ENCODE data around the gene RCHY1.
"Not testable (repeated sequence)": the region's sequence is repeated elsewhere in the genome, so short reads cannot be mapped to it uniquely, and the experiment has no call there.

The RCHY1 gene

DNA sequence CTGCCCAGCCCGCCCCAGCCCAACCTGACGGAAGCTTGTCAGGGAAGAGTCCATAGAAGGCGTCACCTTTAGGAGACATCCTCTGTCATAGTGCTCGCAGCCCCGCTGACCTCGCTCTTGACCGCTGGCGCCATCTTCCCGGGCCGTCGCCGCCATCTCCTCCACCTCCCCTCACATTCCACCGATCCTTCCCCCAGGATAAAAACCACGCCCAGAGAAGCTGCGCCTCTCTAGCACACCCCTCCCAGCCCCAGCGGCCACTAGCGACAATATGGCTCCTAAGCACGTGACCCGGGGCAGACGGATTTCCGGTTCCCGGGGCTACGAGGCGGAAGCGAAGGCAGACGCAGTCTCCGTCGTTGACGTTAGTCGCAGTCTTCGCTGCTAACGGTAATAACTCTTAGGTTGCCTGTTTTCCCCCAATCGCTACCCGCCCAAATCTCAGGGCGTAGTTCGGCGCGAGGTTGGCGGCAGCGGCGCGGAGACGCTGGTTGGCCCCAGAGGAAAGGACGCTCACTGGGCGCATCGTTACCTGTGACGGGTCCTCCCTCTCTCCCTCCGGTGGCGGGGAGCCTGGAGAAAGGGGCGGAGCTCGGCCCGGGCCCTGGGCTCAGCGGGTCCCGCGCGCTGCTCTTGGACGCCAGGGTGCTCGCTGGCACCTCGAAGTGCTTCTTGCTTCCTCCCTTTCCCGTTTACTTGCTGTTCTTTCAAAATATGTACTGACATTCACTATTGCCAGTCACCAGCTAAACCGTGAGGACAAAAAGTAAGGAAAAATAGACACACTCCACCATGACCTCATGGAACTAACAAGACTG, at the start of gene RCHY1, which contains the start of gene THAP6:
Gene RCHY1 (minus strand): TSS at position 273 of the 818 bp plus-strand sequence. CDS start 117 bp downstream, at position 156.
Gene THAP6 (plus strand): TSS at position 343 of the 818 bp plus-strand sequence. CDS start 980 bp downstream, outside the sequence.
- peak; percentile 94 for DNase-seq
- TF ChIP-seq GATA1 (IDR thresholded peaks at IDR 0.05; ENCODE audit: low read depth, low read length) (no peak), POLR2A (IDR thresholded peaks at IDR 0.05; ENCODE audit: low read length) (peak; percentile 97)

- no peak for DNase-seq
- TF ChIP-seq POLR2A (IDR thresholded peaks at IDR 0.05; ENCODE audit: low read length) (no peak), GATA1 (IDR thresholded peaks at IDR 0.05; ENCODE audit: low read depth, low read length) (no peak)
These were observed 47.6 kb upstream of the RCHY1 start for GRCh38 chr4:75561789-75562188.

DNA sequence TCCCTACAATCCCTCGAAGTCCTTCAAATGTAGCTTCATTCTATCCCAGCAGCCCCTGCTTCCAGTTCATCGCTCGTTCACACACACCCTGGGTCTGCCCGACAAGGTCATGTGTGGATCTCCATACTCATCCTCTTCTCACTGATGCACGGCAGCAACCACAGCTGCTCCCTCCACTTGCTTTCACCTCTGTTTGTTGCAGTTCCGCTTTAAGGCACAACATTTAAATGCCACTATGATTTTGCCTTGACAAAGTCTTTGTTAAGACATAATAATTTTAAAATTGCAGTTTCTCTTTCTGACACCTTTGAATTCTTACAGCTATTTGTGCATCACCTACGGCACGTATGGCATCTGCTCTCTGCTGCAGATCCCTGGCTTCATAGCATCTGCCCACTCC, 43.5 kb upstream of the RCHY1 start:
- TF ChIP-seq GATA1 (IDR thresholded peaks at IDR 0.05; ENCODE audit: low read depth, low read length), result no peak
- no peak for DNase-seq

- TF ChIP-seq GATA1 (IDR thresholded peaks at IDR 0.05; ENCODE audit: low read depth, low read length), result no peak
- TF ChIP-seq POLR2A (IDR thresholded peaks at IDR 0.05; ENCODE audit: low read length), result no peak
- no peak for DNase-seq
These were observed 41.3 kb upstream of the RCHY1 start, which contains the start of gene ODAPH for GRCh38 chr4:75555294-75556164. Gene ODAPH (plus strand): TSS chr4:75556066. CDS start chr4:75556083, 17 bp downstream.

DNA sequence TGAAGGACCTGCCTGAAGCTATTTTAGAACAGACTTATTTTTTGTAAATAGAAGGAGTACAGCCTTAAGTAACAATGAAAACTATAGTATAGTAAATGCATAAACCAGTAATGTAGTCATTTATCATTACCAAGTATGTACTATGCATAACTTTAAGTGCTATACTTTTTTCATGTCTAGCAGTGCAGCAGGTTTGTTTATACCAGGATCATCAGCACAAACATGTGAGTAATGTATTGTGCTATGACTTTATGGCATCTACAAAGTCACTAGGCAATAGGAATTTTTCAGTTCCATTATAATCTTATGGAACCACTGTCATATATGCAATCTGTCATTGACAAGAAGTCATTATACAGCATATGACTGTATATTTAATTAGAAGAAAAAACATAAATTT, 38.2 kb upstream of the RCHY1 start:
- TF ChIP-seq POLR2A (IDR thresholded peaks at IDR 0.05; ENCODE audit: low read length) (no peak), GATA1 (IDR thresholded peaks at IDR 0.05; ENCODE audit: low read depth, low read length) (no peak)
- no peak for DNase-seq

- TF ChIP-seq GATA1 (IDR thresholded peaks at IDR 0.05; ENCODE audit: low read depth, low read length), result no peak
- no peak for TF ChIP-seq POLR2A (IDR thresholded peaks at IDR 0.05; ENCODE audit: low read length)
These were observed 34.8 kb upstream of the RCHY1 start for GRCh38 chr4:75549019-75549418.

GRCh38 chr4:75547647-75548387, 33.6 kb upstream of the RCHY1 start:
- no peak for TF ChIP-seq GATA1 (IDR thresholded peaks at IDR 0.05; ENCODE audit: low read depth, low read length)
- no peak for TF ChIP-seq POLR2A (IDR thresholded peaks at IDR 0.05; ENCODE audit: low read length)
- DNase-seq, result peak in 1 of 2 experiments; percentile 2

More at GRCh38 chr4:75549019-75549418, 34.8 kb upstream of the RCHY1 start:
- DNase-seq, result no peak

DNA sequence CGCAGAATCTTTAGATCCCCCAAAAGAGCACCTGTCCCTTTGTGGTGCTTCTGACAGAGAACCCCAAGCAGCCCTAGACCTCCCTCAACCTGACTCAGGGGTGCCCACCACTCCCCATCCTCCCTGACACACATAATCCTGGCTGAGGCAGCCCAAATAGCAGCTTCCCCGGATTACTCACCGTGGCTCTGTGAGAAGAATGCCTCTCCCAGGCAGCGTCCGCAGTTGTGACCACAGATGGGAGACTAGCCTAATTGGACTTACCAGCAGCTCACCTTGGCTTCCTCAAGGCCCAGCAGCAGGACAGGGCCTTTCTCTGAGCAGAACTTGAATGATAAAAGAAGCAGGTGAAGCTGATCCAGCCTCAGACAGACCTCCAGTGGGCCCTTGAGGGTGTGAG, 31.3 kb upstream of the RCHY1 start:
- no peak for DNase-seq
- no peak for TF ChIP-seq POLR2A (IDR thresholded peaks at IDR 0.05; ENCODE audit: low read length)
- no peak for TF ChIP-seq GATA1 (IDR thresholded peaks at IDR 0.05; ENCODE audit: low read depth, low read length)

DNA sequence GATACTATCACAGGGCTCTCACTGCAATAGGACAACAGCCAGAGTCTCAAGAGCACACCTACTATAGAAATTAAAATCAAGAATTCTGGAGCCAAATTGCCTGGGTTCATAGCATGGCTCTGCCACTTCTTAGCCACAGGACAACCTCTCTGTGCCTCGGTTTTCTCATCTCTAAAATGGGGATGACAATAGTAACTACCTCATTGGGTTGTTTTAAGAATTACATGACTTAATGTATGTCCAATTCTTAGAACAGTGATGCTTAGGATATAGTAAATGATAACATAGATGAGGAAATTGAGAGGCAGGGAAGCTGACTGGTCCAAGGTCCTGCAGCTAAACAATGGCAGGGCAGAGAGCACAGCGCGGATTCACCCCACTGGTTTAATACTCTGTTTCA, 30.7 kb upstream of the RCHY1 start:
- TF ChIP-seq POLR2A (IDR thresholded peaks at IDR 0.05; ENCODE audit: low read length) (no peak), GATA1 (IDR thresholded peaks at IDR 0.05; ENCODE audit: low read depth, low read length) (no peak)

DNA sequence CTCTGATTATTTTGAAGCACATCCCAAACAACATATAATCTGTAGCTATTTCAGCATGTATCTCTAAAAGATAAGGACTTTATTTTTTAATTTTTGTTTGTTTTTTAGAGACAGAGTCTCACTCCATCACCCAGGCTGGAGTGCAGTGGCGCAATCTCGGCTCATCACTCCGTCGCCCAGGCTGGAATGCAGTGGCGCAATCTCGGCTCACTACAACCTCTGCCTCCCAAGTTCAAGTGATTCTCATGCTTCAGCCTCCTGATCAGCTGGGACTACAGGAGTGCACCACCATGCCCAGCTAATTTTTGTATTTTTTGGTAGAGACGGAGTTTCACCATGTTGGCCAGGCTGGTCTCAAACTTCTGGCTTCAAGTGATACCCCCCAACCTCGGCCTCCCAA, 30.0 kb upstream of the RCHY1 start:
- not testable (repeated sequence) for DNase-seq

More for the DNA sequence above, 30.7 kb upstream of the RCHY1 start:
- no peak for DNase-seq

DNA sequence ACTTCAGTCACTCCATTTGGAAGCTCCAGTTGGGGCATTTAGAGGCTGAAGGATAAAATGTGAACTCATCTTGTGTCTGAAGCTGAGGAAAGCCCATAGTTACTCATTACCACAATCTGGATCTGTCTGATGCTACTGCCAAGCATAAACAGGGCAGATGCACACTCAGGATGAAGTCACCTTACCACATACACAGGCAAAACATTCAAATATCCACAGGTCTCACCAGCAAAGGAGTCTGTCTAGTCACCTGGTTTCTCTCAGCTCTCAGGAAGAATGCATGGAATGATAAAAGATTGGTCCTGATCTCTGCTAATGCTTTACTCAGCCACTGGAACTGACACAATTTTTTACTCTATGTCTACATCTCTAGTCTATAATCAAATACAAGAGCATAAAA, 28.6 kb upstream of the RCHY1 start:
- no peak for DNase-seq
- TF ChIP-seq POLR2A (IDR thresholded peaks at IDR 0.05; ENCODE audit: low read length) (no peak), GATA1 (IDR thresholded peaks at IDR 0.05; ENCODE audit: low read depth, low read length) (no peak)

DNA sequence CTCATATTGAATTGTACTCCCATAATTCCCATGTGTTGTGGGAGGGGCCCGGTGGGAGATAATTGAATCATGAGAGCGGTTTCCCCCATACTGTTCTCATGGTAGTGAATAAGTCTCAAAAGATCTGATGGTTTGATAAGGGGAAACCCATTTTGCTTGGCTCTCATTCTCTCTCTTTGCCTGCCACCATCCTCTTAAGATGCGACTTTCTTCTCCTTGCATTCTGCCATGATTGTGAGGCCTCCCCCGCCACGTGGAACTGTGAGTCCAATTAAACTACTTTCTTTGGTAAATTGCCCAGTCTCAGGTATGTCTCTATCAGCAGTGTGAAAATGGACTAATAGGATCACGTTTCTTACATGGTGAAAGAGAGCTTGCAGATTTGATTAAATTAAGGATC, 23.1 kb upstream of the RCHY1 start:
- DNase-seq, result not testable (repeated sequence)

DNA sequence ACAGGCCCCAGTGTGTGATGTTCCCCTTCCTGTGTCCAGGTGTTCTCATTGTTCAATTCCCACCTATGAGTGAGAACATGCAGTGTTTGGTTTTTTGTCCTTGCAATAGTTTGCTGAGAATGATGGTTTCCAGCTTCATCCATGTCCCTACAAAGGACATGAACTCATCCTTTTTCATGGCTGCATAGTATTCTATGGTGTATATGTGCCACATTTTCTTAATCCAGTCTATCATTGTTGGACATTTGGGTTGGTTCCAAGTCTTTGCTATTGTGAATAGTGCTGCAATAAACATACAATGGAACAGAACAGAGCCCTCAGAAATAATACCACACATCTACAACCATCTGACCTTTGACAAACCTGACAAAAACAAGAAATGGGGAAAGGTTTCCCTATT, 19.7 kb upstream of the RCHY1 start:
- not testable (repeated sequence) for DNase-seq

GRCh38 chr4:75533339-75533887, 19.2 kb upstream of the RCHY1 start:
- not testable (repeated sequence) for DNase-seq

- not testable (repeated sequence) for DNase-seq
These were observed 17.4 kb upstream of the RCHY1 start for GRCh38 chr4:75531536-75532143.
